HPDE6-E6E7 (cell line): Measurements from ENCODE around the gene KCNB1.

ENCODE experiments used
- DNase-seq: peaks from one replicate; pipeline ENCODE4 v3.0.0; 2011; ENCODE audit warnings: missing footprints; ENCODE audit errors: extremely low spot score

KCNB1 gene

GRCh38 chr20:49388744-49389143 lies 93.7 kb downstream of the KCNB1 start:
- DNase-seq: no peak

- DNase-seq: no peak
Measured at GRCh38 chr20:49387581-49387939, 94.9 kb downstream of the KCNB1 start.

DNA sequence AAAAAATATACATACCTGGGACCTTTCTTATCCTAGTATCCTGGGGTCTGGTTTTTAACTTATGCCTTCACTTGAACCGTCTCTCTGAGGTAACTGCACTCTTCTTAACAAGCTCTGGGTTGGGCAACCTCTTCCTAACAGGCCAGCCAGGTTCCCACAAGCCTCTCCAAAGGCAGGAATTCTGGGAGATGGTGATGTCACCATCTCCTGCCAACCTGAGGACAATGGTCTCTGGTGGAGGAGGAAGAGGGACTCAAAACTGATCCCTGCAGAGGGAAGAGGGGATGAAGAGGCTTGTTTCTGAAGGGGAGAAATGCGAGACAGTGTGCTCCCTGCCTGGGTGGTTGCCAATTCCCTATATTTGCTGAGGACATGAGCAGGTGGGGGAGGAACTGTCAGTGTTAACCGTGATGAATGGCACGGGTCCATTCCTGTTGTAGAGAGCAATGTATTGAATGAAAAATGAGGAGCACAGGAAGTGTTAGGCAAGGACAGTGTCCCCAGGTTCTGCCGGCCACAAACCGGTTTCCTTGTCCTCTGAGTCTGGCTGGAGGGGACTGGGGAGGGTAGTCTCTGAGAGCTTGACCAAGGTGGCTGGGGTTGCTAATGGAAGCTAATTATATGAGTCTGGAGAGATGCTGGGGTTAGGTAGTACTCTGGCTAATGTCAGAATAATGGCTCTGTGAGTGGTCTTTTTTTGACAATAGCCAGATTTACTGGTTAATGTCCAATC lies 95.5 kb downstream of the KCNB1 start:
- DNase-seq: no peak

DNA sequence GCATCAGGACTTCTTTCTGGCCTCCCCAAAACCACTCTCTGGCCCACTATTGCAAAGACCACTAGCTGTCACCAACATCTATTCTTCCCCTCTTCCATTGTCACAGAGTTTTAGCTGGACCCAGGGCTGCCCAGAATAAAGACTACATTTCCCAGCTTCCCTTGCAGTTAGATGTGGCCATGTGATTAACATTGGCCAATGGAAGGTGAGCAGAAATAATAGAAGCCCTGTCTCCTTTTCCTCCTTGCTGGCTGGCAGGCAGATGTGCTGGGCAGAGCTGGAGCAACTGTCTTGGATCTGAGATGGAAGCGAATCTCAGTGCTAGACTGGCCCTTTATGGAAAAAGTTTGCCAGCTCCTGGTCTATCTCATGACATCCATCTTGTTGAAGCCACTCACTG lies 97.0 kb downstream of the KCNB1 start:
- DNase-seq: peak; percentile 53

- peak; percentile 44 for DNase-seq
Measured at GRCh38 chr20:49384437-49385434, 97.7 kb downstream of the KCNB1 start.

- peak; percentile 98 for DNase-seq
Measured at GRCh38 chr20:49381558-49382493, 100.6 kb downstream of the KCNB1 start.

DNA sequence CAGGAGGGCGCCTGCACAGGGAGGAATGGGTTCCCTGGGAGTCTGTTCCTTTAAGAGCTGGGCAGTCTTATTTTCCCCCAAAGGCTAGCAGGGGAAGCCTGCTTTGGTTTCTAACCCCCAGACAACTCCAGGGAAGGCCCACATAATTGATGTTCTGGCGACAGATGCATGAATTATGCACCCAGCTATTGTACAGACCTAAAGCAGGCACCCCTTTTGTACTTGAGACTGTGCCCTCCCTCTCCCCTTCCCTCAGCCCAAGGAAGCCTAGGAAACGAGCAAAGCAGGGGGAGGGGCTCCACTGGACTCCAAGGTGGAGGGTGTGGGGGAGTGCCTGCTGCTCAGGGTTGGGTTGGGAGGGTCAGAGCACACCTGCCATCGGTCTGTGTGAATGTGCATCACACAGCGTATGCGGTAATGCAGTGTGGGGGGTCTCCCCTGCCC lies 102.1 kb downstream of the KCNB1 start:
- no peak for DNase-seq

DNA sequence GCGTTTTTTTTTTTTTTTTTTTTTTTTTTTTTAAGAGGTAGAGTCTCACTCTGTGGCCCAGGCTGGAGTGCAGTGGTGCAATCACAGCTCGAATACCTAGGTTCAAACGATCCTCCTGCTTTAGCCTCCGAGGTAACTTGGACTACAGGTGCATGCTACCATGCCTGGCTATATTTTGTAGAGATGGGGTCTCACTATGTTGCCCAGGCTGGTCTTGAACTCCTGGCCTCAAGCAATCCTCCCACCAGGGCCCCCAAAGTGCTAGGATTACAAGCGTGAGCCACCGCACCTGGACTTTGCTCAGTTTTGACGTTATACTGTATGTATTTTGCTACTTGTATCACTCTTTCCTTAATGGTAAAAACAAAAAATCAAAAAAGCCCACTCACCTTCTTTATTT lies 103.1 kb downstream of the KCNB1 start:
- no peak for DNase-seq

GRCh38 chr20:49377326-49377725 lies 105.1 kb downstream of the KCNB1 start:
- DNase-seq: no peak

DNA sequence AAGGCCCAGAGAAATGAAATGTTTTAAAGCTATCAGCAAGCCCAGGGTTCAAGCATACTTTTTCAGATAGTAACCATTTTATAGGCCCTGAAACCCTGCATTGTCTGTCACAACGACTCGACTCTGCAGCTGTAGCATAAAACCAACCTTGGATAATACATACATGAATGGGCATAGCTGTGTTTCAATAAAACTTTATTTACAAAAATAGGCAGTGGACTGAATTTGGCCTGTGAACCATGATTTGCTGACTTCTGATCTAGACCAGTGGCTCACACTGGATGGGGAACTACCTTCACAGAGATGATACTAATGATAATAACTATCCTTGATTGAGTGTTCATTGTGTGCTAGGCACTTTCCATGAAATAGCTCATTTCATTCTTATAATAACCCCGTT lies 107.3 kb downstream of the KCNB1 start:
- DNase-seq: no peak

DNA sequence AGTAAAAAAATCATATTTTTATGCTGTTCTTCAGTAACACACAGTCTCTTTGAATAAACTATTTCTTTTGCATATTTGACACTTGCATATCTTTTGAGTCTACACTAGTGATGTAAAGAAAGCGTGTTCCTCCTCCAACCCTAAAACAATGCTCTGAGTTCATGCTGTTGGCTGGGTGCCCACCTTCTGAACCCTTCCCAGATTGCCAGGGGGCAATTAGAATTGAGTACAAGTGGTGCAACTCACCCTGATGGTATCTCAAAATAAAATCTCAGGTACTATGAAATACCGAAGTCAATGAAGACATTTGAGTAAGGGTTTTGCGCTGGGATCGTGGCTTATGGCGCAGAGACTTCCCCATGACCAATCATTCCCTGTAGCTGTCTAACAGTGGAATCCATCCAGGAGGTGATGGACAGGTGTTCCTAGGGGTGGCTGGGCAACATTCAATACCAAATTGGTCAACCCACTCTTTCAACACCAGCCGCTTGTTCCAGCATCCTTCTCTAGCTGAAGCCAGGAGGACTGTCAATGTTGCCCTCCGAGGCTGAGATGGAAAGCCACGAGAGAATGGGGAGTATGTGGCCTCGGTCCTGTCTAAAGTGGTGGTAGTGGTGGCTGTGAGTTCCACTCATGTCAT lies 110.3 kb downstream of the KCNB1 start:
- peak; percentile 34 for DNase-seq

- no peak for DNase-seq
Measured at GRCh38 chr20:49368596-49368995, 113.9 kb downstream of the KCNB1 start.

GRCh38 chr20:49367113-49367512 lies 115.4 kb downstream of the KCNB1 start:
- DNase-seq: no peak

GRCh38 chr20:49366687-49367086 lies 115.8 kb downstream of the KCNB1 start:
- no peak for DNase-seq

- no peak for DNase-seq
Measured at GRCh38 chr20:49361862-49362660, 120.4 kb downstream of the KCNB1 start.

DNA sequence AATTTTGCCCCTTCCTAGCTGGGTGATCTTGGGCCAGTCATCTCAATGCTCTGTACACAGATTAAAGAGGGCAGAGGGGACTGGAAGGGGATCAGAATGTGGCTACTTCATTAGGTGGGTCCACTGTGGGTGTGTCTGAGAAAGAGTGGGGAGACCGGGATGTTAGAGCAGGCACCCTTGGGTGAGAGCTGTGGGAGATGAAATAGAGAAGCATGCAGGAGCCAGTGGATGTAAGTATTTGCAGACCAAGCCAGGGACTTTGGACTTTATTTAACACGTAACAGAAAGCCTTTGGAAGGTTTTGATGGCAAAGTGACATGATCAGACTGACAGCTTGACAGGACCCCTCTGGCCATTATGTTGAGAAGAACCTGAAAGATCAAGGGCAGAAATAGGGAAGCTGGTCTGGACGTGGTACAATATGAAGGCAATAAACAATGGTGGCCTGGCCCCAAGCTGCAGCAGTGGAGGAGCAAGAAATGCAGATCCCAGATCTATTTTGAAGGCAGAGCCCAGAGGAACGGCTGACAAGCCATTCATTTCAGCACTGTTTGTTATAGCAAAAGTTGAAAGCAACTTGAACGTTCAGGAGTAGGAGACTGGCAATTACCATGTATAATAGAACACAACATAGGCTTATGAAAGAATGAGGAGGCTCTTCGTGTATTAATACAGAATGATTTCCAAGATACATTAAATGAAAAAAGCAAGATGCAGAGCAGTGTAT lies 122.1 kb downstream of the KCNB1 start:
- no peak for DNase-seq

- no peak for DNase-seq
Measured at GRCh38 chr20:49356676-49357075, 125.8 kb downstream of the KCNB1 start.

GRCh38 chr20:49354673-49355072 lies 127.8 kb downstream of the KCNB1 start:
- no peak for DNase-seq

DNA sequence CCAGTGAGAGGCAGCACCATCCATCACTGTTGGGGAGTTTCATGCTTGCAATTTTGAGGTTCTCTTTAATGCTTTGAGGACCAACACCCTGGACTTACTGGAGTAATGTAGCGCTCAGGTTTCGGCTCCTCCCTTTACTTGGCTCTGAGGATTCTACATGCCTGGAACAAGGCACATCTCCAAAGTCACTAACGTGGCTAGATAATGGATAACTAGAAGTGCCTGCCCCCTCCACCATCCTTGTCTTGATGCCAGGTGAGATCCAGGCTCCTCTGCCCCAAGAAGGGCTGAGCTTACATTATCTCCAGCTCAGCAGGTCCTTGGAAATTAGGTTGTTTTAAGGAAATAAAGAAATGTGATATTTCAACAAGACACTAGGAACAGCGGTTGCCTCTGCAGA lies 129.1 kb downstream of the KCNB1 start:
- no peak for DNase-seq

- DNase-seq: no peak
Measured at GRCh38 chr20:49352751-49353150, 129.7 kb downstream of the KCNB1 start.
